GM19395 (cell line): ENCODE measurements around the gene VPS33A.
"Not testable (repeated sequence)": the region's sequence is repeated elsewhere in the genome, so short reads cannot be mapped to it uniquely, and the experiment has no call there.

Source experiments
- ATAC-seq: cut with Tn5 transposase; IDR thresholded peaks from one replicate; pipeline ENCODE4 v1.9.1; 2021; ENCODE audit warnings: mild to moderate bottlenecking, moderate library complexity; ENCODE audit not compliant: unreplicated experiment

The VPS33A gene

GRCh38 chr12:122258462-122258861, 7.8 kb downstream of the VPS33A start:
- not testable (repeated sequence) for ATAC-seq

- no peak for ATAC-seq
These were observed 15.8 kb downstream of the VPS33A start for GRCh38 chr12:122250536-122250935.

- no peak for ATAC-seq
These were observed 16.2 kb downstream of the VPS33A start for GRCh38 chr12:122250047-122250446.

- no peak for ATAC-seq
These were observed 20.7 kb downstream of the VPS33A start for GRCh38 chr12:122245553-122245952.

- no peak for ATAC-seq
These were observed 21.5 kb downstream of the VPS33A start for GRCh38 chr12:122244565-122245371.

GRCh38 chr12:122243965-122244364, 22.3 kb downstream of the VPS33A start:
- ATAC-seq, result no peak

GRCh38 chr12:122238861-122239260, 27.4 kb downstream of the VPS33A start:
- no peak for ATAC-seq

GRCh38 chr12:122235741-122236140, 30.6 kb downstream of the VPS33A start:
- no peak for ATAC-seq

- no peak for ATAC-seq
These were observed 33.6 kb downstream of the VPS33A start for GRCh38 chr12:122232691-122233090.

GRCh38 chr12:122230798-122231197, 35.5 kb downstream of the VPS33A start:
- ATAC-seq, result no peak

GRCh38 chr12:122228092-122228491, 38.2 kb downstream of the VPS33A start:
- ATAC-seq, result no peak

GRCh38 chr12:122227341-122227740, 39.0 kb downstream of the VPS33A start:
- ATAC-seq, result no peak

- ATAC-seq, result no peak
These were observed 39.7 kb downstream of the VPS33A start for GRCh38 chr12:122226366-122227125.

- ATAC-seq, result peak; percentile 93
These were observed 40.5 kb downstream of the VPS33A start, which contains the start of gene DIABLO for GRCh38 chr12:122225683-122226365. Gene DIABLO (minus strand): TSS chr12:122226052. CDS start chr12:122226014, 38 bp downstream.

GRCh38 chr12:122216445-122216844, 49.8 kb downstream of the VPS33A start:
- no peak for ATAC-seq

- ATAC-seq, result no peak
These were observed 50.5 kb downstream of the VPS33A start for GRCh38 chr12:122215771-122216170.

- ATAC-seq, result no peak
These were observed 58.0 kb downstream of the VPS33A start for GRCh38 chr12:122208073-122208820.

- ATAC-seq, result no peak
These were observed 58.9 kb downstream of the VPS33A start for GRCh38 chr12:122207391-122207790.

GRCh38 chr12:122206976-122207375, 59.3 kb downstream of the VPS33A start:
- no peak for ATAC-seq

- no peak for ATAC-seq
These were observed 60.0 kb downstream of the VPS33A start for GRCh38 chr12:122206111-122206881.
